Effector CD4-positive, alpha-beta T cell (primary cell): ENCODE results near the gene AP2S1.

Source experiments
- DNase-seq: peaks from one replicate; pipeline ENCODE4 v3.0.0-alpha.2; 2020

AP2S1 gene

GRCh38 chr19:46802152-46802551 lies 48.5 kb downstream of the AP2S1 start:
- no peak for DNase-seq

GRCh38 chr19:46798713-46799112 lies 51.9 kb downstream of the AP2S1 start:
- DNase-seq: no peak

- DNase-seq: no peak
Measured at GRCh38 chr19:46797881-46798280, 52.8 kb downstream of the AP2S1 start.

GRCh38 chr19:46791944-46792343 lies 58.7 kb downstream of the AP2S1 start:
- peak; percentile 16 for DNase-seq

GRCh38 chr19:46789371-46789770 lies 61.3 kb downstream of the AP2S1 start:
- no peak for DNase-seq

GRCh38 chr19:46788968-46789338 lies 61.7 kb downstream of the AP2S1 start:
- DNase-seq: no peak

- peak; percentile 94 for DNase-seq
Measured at GRCh38 chr19:46788262-46788967, 62.2 kb downstream of the AP2S1 start, which contains the start of gene SLC1A5. Gene SLC1A5 (minus strand): TSS chr19:46788594. CDS start chr19:46787965, 629 bp downstream.
